Activated CD8-positive, alpha-beta memory T cell treated with anti-CD3 and anti-CD28 coated beads for 36 hours (primary cell): Measurements from ENCODE around the gene ITGBL1. TPM values are rescaled to one million over a fixed set of nuclear protein-coding genes. Genes with fewer than 3 reads are reported as not detected.

Experiments used
- CTCF ChIA-PET: fragments of 350-600 bp; sonication (Branson Sonifier 250); formaldehyde crosslinking; loops from one replicate; lab custom pipeline; 2021; ENCODE audit warnings: antibody characterized with exemption; lab: Charles Lee
- POLR2A ChIA-PET: fragments of 350-600 bp; sonication (Branson Sonifier 250); formaldehyde crosslinking; loops from one replicate; lab custom pipeline; 2021; ENCODE audit warnings: antibody characterized with exemption; lab: Charles Lee
- total RNA-seq, 2 experiments: library from RNA; stranded (reverse); gene quantifications; one replicate each; pipeline ENCODE4 v1.2.3, GENCODE V29; 2021

The ITGBL1 gene
- total RNA-seq, 2 experiments from 2014 or later, result not detected

DNA sequence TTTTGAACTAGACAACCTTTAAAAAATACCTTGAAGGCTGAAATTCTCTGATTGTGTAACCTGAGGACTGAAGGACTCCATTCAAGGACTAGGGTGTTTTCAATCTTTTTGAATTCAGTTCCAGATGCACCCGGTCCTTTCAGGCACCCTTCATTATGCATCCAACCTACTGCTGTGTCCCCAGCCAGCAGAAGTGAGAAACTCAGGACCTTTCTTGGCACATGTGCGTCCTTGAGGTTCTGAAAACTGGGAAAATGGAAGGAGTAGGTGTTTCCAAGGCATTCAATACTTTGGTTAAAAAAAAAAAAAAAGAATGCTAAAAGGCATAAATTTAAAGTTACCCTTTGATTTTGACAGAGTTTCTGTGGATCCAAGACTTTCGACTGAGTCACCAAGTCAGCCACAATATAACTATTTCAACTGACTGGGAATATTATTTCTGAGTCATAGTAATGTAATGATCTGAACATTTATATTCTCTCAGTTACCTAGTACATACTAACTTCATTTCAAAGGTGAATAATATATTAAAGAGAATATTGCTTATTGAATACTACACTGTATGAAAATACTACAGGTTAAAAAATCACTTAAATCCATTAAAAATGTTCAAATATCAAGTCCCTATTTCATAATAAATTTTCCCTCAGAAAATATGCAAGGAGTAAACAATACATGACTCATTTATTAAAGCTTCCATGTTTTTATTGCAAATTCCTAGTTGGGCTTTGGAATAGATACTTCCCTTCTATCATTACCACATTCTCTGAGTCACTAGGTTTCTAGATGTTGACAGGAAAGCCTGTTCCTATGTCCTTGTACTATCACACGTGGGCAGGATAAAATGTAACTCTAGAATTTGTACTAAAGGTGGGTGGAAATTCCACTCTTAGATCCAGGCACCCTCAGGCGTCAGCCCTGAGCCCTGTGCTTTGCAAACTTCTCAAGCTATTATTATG, 2.4 kb upstream of the ITGBL1 start:
- POLR2A ChIA-PET, result no interaction called here
- CTCF ChIA-PET, result no interaction called here

- CTCF ChIA-PET, result no interaction called here
- POLR2A ChIA-PET, result no interaction called here
Observed at GRCh38 chr13:101450749-101451130, 1.7 kb upstream of the ITGBL1 start.

- ChIA-PET CTCF (no interaction called here), POLR2A (no interaction called here)
Observed at GRCh38 chr13:101451641-101452040, 834 bp upstream of the ITGBL1 start.

GRCh38 chr13:101453784-101454201, 1.3 kb downstream of the ITGBL1 start:
- CTCF ChIA-PET, result no interaction called here
- POLR2A ChIA-PET, result no interaction called here

- ChIA-PET CTCF (no interaction called here), POLR2A (no interaction called here)
Observed at GRCh38 chr13:101454767-101455166, 2.3 kb downstream of the ITGBL1 start.

GRCh38 chr13:101455863-101456262, 3.4 kb downstream of the ITGBL1 start:
- ChIA-PET POLR2A (no interaction called here), CTCF (no interaction called here)

GRCh38 chr13:101457176-101457575, 4.7 kb downstream of the ITGBL1 start:
- POLR2A ChIA-PET, result interaction anchor here (0.6 kb wide), 1 partner anchor 13 kb away, joined by 3 read pairs; no protein-coding TSS in a partner anchor
- CTCF ChIA-PET, result no interaction called here

GRCh38 chr13:101465877-101466276, 13.4 kb downstream of the ITGBL1 start:
- CTCF ChIA-PET, result no interaction called here
- POLR2A ChIA-PET, result no interaction called here

- ChIA-PET CTCF (no interaction called here), POLR2A (no interaction called here)
Observed at GRCh38 chr13:101467415-101467814, 14.9 kb downstream of the ITGBL1 start.

DNA sequence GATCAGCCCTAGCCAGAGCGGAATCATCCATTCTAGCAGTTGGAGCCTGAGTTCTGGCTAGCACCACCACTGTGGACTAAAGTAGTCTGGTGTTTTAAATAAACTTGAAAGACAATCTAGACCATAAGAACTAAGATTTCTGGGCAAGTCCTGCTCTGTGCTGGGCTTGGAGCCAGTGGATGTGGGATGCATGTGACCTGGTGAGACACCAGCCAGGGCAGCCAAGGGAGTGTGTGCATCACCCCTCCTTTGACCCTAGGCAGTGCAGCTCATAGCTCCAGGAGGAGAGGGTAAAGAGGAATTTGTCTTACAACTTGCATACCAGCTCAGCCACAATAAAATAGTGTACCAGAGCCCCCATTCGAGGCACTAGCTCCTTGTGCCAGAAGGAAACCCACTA, 21.0 kb downstream of the ITGBL1 start:
- POLR2A ChIA-PET, result no interaction called here
- CTCF ChIA-PET, result no interaction called here

- POLR2A ChIA-PET, result no interaction called here
- CTCF ChIA-PET, result no interaction called here
Observed at GRCh38 chr13:101474419-101474957, 22.0 kb downstream of the ITGBL1 start.

DNA sequence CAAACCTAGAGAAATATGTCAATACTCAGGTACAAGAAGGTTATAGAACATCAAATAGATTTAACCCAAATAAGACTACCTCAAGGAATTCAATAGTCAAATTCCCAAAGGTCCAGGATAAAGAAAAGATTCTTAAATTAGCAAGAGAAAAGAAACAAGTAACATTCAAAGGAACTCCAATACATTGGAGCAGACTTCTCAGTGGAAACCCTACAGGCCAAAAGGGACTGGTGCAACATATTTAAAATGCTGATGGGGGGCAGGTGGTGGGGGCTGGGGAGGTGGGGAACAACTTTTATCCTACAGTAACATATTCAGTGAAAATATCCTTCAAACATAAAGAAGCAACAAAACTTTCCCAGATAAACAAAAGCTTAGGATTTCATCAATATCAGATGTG, 23.1 kb downstream of the ITGBL1 start:
- ChIA-PET CTCF (no interaction called here), POLR2A (no interaction called here)

DNA sequence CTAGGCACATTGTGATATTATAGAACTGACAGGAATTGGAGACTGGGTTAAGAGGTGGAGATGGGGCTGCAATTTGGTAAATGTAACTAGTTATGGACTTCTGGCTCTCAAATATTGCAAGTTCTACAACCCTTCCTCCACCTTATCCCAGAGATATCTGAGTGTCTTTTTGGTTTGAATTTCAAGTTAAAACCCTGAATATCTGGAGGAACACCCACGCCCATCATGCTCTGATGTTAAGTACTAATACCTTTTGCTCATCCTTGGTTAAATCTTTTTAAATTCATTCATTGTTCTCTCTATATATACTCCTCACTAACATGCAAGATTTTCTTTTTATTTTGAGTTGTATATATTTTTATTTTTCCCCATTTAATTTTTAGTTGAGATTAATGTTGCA, 28.9 kb downstream of the ITGBL1 start:
- POLR2A ChIA-PET, result no interaction called here
- CTCF ChIA-PET, result no interaction called here

DNA sequence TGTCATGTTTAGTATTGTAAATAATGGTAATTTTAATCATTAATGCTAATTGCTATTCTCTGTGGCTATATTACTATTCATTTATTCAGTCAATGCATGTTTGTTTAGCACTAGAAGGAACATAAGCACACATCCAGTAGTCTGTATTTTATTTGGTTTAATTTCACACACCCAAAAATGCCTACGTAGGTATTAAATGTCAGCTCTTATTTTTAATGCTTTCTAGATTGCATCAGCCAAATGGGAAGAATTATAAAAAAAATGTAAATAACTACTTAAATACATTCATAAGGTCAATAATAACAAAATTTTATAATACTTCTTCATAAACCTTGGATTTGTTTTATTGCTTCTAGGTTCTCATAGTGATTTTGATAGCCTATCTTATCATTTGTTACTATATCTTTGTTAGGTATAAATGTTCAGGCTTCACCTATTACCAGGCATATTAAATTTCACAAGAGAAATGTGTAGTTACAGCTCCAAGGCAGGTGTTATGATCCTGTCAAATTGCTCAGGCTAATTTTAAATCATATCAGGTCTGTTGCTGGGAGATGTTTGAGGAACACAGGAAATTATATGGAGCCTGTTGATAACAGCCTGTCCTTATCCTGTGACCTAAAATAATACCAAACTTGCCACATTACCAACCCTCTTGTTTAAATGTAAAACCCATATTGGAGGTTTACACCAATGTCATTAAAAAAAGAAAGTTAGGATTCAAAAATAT, 34.4 kb downstream of the ITGBL1 start:
- CTCF ChIA-PET, result no interaction called here
- POLR2A ChIA-PET, result no interaction called here

DNA sequence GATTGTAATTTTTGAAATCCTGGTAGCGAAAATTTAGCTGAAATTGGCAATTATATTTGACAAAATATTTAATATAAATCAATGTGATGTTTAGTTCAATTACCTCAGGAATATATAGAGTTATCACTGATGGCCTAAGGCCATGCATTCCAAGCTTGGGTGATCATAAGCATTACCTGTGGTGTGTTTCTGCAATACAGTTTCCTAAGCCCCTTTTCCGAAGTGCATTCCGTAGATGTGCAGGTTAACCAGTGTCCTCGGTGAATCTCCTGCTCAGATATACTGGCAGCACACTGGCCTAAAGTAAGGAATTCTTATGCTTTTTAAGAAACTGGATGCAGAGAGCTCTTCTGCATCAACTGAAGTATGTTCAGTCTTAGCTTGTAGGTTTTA, 35.0 kb downstream of the ITGBL1 start:
- POLR2A ChIA-PET, result no interaction called here
- CTCF ChIA-PET, result no interaction called here

GRCh38 chr13:101488734-101489133, 36.3 kb downstream of the ITGBL1 start:
- POLR2A ChIA-PET, result no interaction called here
- CTCF ChIA-PET, result no interaction called here

GRCh38 chr13:101489643-101490405, 37.3 kb downstream of the ITGBL1 start:
- ChIA-PET CTCF (no interaction called here), POLR2A (no interaction called here)

GRCh38 chr13:101490406-101491015, 38.0 kb downstream of the ITGBL1 start:
- ChIA-PET POLR2A (no interaction called here), CTCF (no interaction called here)

GRCh38 chr13:101492251-101492910, 39.9 kb downstream of the ITGBL1 start:
- CTCF ChIA-PET, result no interaction called here

More at GRCh38 chr13:101492251-101492910, 39.9 kb downstream of the ITGBL1 start:
- POLR2A ChIA-PET, result no interaction called here
